Mesendoderm (in vitro differentiated cells): Measurements from ENCODE around the gene LCORL.

Experiments
- DNase-seq: peaks from one replicate; pipeline ENCODE4 v3.0.0; 2013
- H2AK5ac ChIP-seq: 2 replicates; pipeline ENCODE4 v1.6.1; 2013; ENCODE audit warnings: low read length, inconsistent platforms
- H2BK120ac ChIP-seq: 2 replicates; pipeline ENCODE4 v1.6.1; 2013; ENCODE audit warnings: low read depth, mild to moderate bottlenecking, low read length, moderate library complexity, mixed read lengths
- H2BK15ac ChIP-seq: replicated peaks from 2 replicates; pipeline ENCODE4 v1.6.1; 2013; ENCODE audit warnings: low read depth, mild to moderate bottlenecking, moderate library complexity
- H2BK5ac ChIP-seq: 2 replicates; pipeline ENCODE4 v1.6.1; 2013; ENCODE audit warnings: low read length, inconsistent platforms
- H3K18ac ChIP-seq: 2 replicates; pipeline ENCODE4 v1.6.1; 2013; ENCODE audit warnings: mild to moderate bottlenecking, low read length, mixed read lengths
- H3K23ac ChIP-seq: one replicate; pipeline ENCODE4 v1.6.1; 2013; ENCODE audit warnings: low read length
- H3K27ac ChIP-seq: 2 replicates; pipeline ENCODE4 v1.5.1; 2013; ENCODE audit warnings: low read depth, mild to moderate bottlenecking, inconsistent platforms, low read length, moderate library complexity
- H3K27me3 ChIP-seq: 2 replicates; pipeline ENCODE4 v1.6.1; 2013; ENCODE audit warnings: low read length, control low read depth, mild to moderate bottlenecking, inconsistent platforms; ENCODE audit not compliant: insufficient read depth, poor library complexity
- H3K36me3 ChIP-seq: 2 replicates; pipeline ENCODE4 v1.6.1; 2013; ENCODE audit warnings: low read length, inconsistent platforms; ENCODE audit not compliant: control insufficient read depth, insufficient read depth
- H3K4ac ChIP-seq: one replicate; pipeline ENCODE4 v1.6.1; 2013; ENCODE audit warnings: low read depth, mild to moderate bottlenecking, low read length, moderate library complexity
- H3K4me1 ChIP-seq: 2 replicates; pipeline ENCODE4 v1.6.1; 2013; ENCODE audit warnings: low read depth, low read length, inconsistent platforms; ENCODE audit not compliant: control insufficient read depth
- H3K4me2 ChIP-seq: 2 replicates; pipeline ENCODE4 v1.6.1; 2013; ENCODE audit warnings: low read length
- H3K4me3 ChIP-seq: 2 replicates; pipeline ENCODE4 v1.5.1; 2013; ENCODE audit warnings: mild to moderate bottlenecking, low read length
- H3K56ac ChIP-seq: one replicate; pipeline ENCODE4 v1.6.1; 2013; ENCODE audit warnings: low read length
- H3K79me1 ChIP-seq: 2 replicates; pipeline ENCODE4 v1.6.1; 2013; ENCODE audit warnings: low read length, inconsistent platforms
- H3K79me2 ChIP-seq: 2 replicates; pipeline ENCODE4 v1.6.1; 2013; ENCODE audit warnings: mild to moderate bottlenecking, low read length; ENCODE audit not compliant: control insufficient read depth, insufficient read depth
- H3K9ac ChIP-seq: 2 replicates; pipeline ENCODE4 v1.6.1; 2013; ENCODE audit warnings: low read length, inconsistent platforms
- H4K5ac ChIP-seq: one replicate; pipeline ENCODE4 v1.6.1; 2013; ENCODE audit warnings: low read length
- H4K8ac ChIP-seq: one replicate; pipeline ENCODE4 v1.6.1; 2013; ENCODE audit warnings: low read depth, mild to moderate bottlenecking, control low read depth, low read length, moderate library complexity
- WGBS: extraction: QIAGEN DNeasy Blood & Tissue Kit; methylation state at CpG from one replicate; pipeline ENCODE4 v1.1.7; 2013; ENCODE audit warnings: low lambda C conversion rate, missing lambda C conversion rate; ENCODE audit not compliant: insufficient coverage; ENCODE audit errors: extremely low coverage; 5-methylcytosine and 5-hydroxymethylcytosine counted together

LCORL gene

DNA sequence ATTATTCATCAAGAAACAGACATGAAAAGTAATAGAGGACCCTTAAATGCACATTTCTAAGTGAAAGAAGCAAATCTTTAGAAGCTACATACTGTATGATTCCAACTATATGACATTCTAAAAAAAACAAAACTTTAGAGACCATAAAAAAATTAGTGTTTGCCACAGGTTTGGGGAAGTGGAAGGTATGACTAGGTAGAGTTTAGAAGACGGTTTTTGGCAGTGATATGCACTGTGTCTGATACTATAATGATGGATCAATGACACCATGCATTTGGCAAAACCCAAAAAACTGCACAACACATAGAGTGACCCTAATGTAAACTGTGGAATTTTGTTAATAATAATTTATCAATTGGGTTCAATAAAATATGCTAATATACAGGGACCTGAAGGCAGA lies 54.5 kb downstream of the LCORL start:
- Histone ChIP-seq H3K27ac (no peak overlapping the region), H3K79me2 (no peaks in the 10 kb centered on the region), H2BK120ac (no peak overlapping the region), H3K4ac (no peak overlapping the region), H3K36me3 (no peaks in the 10 kb centered on the region), H2AK5ac (no peak overlapping the region), H3K9ac (no peak overlapping the region), H2BK15ac (no peak overlapping the region), H3K18ac (no peak overlapping the region), H3K4me1 (no peaks in the 10 kb centered on the region), H4K5ac (no peak overlapping the region), H3K79me1 (no peaks in the 10 kb centered on the region), H4K8ac (no peak overlapping the region), H2BK5ac (no peak overlapping the region), H3K4me3 (no peak overlapping the region), H3K56ac (no peak overlapping the region), H3K23ac (no peak overlapping the region), H3K27me3 (no peaks in the 10 kb centered on the region), H3K4me2 (no peak overlapping the region)
- no CpG with 5 or more reads among the region's 1 CpG for WGBS
- no peak for DNase-seq

DNA sequence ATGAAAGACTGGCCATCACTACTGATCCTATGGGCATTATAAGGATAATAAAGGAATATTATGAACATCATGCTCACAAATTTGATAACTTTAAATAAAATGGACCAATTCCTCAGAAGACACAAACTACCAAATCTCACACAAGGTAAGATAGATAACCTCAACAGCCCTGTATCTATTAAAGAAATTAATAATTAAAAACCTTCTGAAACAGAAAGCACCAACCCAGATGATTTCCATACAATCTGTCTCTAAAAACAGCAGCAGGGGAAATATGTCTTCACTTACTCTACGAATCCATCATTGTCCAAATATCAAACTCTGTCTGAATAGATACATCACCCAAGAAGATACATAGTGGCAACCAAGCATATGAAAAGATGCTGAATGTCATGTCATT lies 55.2 kb downstream of the LCORL start:
- Histone ChIP-seq H3K27me3 (no peaks in the 10 kb centered on the region), H3K56ac (no peak overlapping the region), H2AK5ac (no peak overlapping the region), H3K9ac (no peak overlapping the region), H2BK5ac (no peak overlapping the region), H3K23ac (no peak overlapping the region), H3K4me3 (no peak overlapping the region), H3K36me3 (no peaks in the 10 kb centered on the region), H3K27ac (no peak overlapping the region), H3K79me1 (no peaks in the 10 kb centered on the region), H2BK120ac (no peak overlapping the region), H4K5ac (no peak overlapping the region), H3K4me2 (no peak overlapping the region), H2BK15ac (no peak overlapping the region), H3K79me2 (no peaks in the 10 kb centered on the region), H4K8ac (no peak overlapping the region), H3K4ac (no peak overlapping the region), H3K4me1 (no peaks in the 10 kb centered on the region), H3K18ac (no peak overlapping the region)
- no CpG with 5 or more reads among the region's 1 CpG for WGBS
- DNase-seq, result no peak

DNA sequence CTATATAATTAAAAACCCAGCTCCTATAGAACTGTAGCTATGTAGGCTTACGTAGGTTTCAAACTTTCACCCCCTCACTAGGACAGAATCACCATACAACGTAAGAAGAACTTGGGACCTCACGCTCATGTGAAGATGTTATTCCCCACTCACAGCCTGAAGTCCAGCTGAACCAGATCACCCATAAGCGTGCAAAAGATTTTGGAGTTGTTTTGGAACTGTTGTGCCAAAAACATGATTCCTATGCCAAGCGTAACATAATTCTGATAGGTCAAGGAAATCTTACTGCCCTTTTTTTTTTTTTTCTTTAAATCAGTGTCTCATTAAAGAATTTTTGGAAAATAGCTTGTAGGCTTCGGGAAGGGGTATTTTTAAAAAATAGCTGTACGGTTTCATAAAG lies 57.0 kb downstream of the LCORL start:
- Histone ChIP-seq H2BK15ac (no peak overlapping the region), H3K9ac (no peak overlapping the region), H3K79me2 (no peaks in the 10 kb centered on the region), H3K27ac (no peak overlapping the region), H3K27me3 (no peaks in the 10 kb centered on the region), H2BK5ac (no peak overlapping the region), H3K79me1 (no peaks in the 10 kb centered on the region), H4K8ac (no peak overlapping the region), H3K4me1 (no peaks in the 10 kb centered on the region), H3K23ac (no peak overlapping the region), H2AK5ac (no peak overlapping the region), H2BK120ac (no peak overlapping the region), H4K5ac (no peak overlapping the region), H3K36me3 (no peaks in the 10 kb centered on the region), H3K4ac (no peak overlapping the region), H3K4me3 (no peak overlapping the region), H3K56ac (no peak overlapping the region), H3K4me2 (no peak overlapping the region), H3K18ac (no peak overlapping the region)
- no CpG with 5 or more reads among the region's 7 CpGs for WGBS
- DNase-seq, result no peak

DNA sequence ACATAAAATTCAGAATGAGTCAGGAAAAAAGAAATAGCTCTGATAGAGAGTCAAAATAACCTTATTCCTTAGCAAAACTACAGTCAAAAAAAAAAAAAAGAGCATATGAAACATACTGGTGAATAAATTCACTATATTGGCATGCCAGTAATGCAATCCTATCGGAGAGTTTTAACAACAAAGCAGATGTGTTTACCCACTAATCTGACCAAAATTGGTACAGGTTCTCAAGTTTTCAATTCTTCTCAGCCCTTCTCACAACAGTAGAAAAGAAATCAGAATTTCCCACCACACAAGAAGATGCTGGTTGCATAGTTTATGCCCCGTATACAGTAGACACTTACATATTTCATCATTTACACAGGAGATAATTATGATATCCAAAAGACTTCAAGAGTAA lies 59.4 kb downstream of the LCORL start:
- Histone ChIP-seq H2BK15ac (no peak overlapping the region), H3K79me1 (no peaks in the 10 kb centered on the region), H4K5ac (no peak overlapping the region), H3K79me2 (no peaks in the 10 kb centered on the region), H3K4me2 (no peak overlapping the region), H3K4ac (no peak overlapping the region), H2BK120ac (no peak overlapping the region), H3K4me3 (no peak overlapping the region), H4K8ac (no peak overlapping the region), H3K27me3 (no peaks in the 10 kb centered on the region), H2AK5ac (no peak overlapping the region), H3K4me1 (no peaks in the 10 kb centered on the region), H3K18ac (no peak overlapping the region), H3K27ac (no peak overlapping the region), H3K23ac (no peak overlapping the region), H3K36me3 (no peaks in the 10 kb centered on the region), H2BK5ac (no peak overlapping the region), H3K56ac (no peak overlapping the region), H3K9ac (no peak overlapping the region)
- WGBS, result no CpG with 5 or more reads among the region's 2 CpGs
- no peak for DNase-seq

DNA sequence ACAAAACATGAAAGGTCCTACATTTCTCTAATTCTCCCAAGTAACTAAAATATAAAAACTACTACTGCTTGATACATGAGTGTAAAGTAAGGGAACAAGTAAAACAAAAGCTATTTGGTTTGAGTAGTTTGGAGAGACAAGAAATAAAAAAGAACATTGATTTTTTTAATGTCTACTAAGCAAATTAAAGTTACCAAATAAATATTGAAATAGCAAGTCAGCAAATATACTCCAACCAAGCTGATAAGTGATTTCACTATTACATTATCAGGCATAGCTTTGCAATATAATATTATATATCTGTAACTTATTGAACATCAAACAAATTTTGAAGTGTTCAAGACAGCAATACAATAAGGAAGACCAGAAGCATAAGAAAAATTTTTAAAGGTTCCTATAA lies 60.3 kb downstream of the LCORL start:
- Histone ChIP-seq H3K4me2 (no peak overlapping the region), H3K18ac (no peak overlapping the region), H3K4me1 (no peaks in the 10 kb centered on the region), H3K79me2 (no peaks in the 10 kb centered on the region), H3K79me1 (no peaks in the 10 kb centered on the region), H3K36me3 (no peaks in the 10 kb centered on the region), H3K4ac (no peak overlapping the region), H3K9ac (no peak overlapping the region), H2AK5ac (no peak overlapping the region), H4K8ac (no peak overlapping the region), H3K23ac (no peak overlapping the region), H3K27me3 (no peaks in the 10 kb centered on the region), H4K5ac (no peak overlapping the region), H3K4me3 (no peak overlapping the region), H2BK5ac (no peak overlapping the region), H3K56ac (no peak overlapping the region), H2BK15ac (no peak overlapping the region), H2BK120ac (no peak overlapping the region), H3K27ac (no peak overlapping the region)
- DNase-seq, result no peak

DNA sequence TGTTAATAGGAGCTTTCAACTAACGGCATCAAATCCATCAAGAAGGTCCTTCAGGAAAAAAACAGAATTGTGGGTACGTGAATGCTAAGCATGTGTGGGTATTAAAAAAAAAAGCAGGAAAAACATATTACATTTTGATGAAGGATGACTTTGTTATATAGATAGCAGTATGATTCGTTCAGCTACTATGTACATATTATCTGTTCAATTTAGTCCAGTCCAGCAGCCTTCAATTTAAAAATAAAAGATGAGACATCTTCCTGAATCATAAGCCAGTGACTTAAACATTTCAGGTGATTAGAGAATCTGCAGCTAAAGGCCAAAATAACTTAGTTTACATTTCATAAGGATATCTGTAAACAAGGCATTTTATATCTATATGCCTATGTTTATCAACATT lies 63.4 kb downstream of the LCORL start:
- Histone ChIP-seq H3K9ac (no peak overlapping the region), H3K79me1 (no peaks in the 10 kb centered on the region), H3K4me1 (no peaks in the 10 kb centered on the region), H3K36me3 (no peaks in the 10 kb centered on the region), H3K27ac (no peak overlapping the region), H3K4me2 (no peak overlapping the region), H3K27me3 (no peaks in the 10 kb centered on the region), H4K8ac (no peak overlapping the region), H2BK15ac (no peak overlapping the region), H3K18ac (no peak overlapping the region), H2AK5ac (no peak overlapping the region), H3K79me2 (no peaks in the 10 kb centered on the region), H3K56ac (no peak overlapping the region), H4K5ac (no peak overlapping the region), H3K4me3 (no peak overlapping the region), H2BK5ac (no peak overlapping the region), H3K23ac (no peak overlapping the region), H2BK120ac (no peak overlapping the region), H3K4ac (no peak overlapping the region)
- no peak for DNase-seq
- no CpG with 5 or more reads among the region's 3 CpGs for WGBS
